GM23338 (cell line): ENCODE measurements around the gene FN1. TPM values are rescaled to one million over a fixed set of nuclear protein-coding genes. Genes with fewer than 3 reads are reported as not detected.
A peak's percentile ranks its signal among the peaks of the same experiment; 100 is the strongest.

Experiments
- ATAC-seq: fragments of 200-7000 bp; cut with Tn5 transposase; 3 replicates; pipeline ENCODE4 v1.9.1; 2020
- DNase-seq: peaks from one replicate; pipeline ENCODE4 v3.0.0-alpha.2; 2015; ENCODE audit warnings: low spot score
- H2AFZ ChIP-seq: fragments of 200-600 bp; sonication (generic); 2 replicates; pipeline ENCODE4 v1.8.0; 2016; ENCODE audit warnings: antibody characterized with exemption, mild to moderate bottlenecking, moderate library complexity
- H3F3A ChIP-seq: fragments of 200-600 bp; sonication (generic); replicated peaks from 2 replicates; pipeline ENCODE4 v1.8.0; 2017; ENCODE audit warnings: antibody characterized with exemption, mixed run types, low read depth
- H3K27ac ChIP-seq: fragments of 200-600 bp; sonication (generic); 2 replicates; pipeline ENCODE4 v1.6.1; 2016; ENCODE audit warnings: low read depth
- H3K27me3 ChIP-seq: fragments of 200-600 bp; sonication (generic); 2 replicates; pipeline ENCODE4 v1.8.0; 2016; ENCODE audit warnings: mild to moderate bottlenecking, mixed run types, moderate library complexity; ENCODE audit not compliant: insufficient read depth
- H3K36me3 ChIP-seq: fragments of 200-600 bp; sonication (generic); 2 replicates; pipeline ENCODE4 v1.8.0; 2016; ENCODE audit warnings: mild to moderate bottlenecking; ENCODE audit not compliant: insufficient read depth
- H3K4me1 ChIP-seq: fragments of 200-600 bp; sonication (generic); 2 replicates; pipeline ENCODE4 v1.8.0; 2016; ENCODE audit warnings: mild to moderate bottlenecking, moderate library complexity; ENCODE audit not compliant: insufficient read depth
- H3K4me2 ChIP-seq: fragments of 200-600 bp; sonication (generic); 2 replicates; pipeline ENCODE4 v1.7.1; 2017; ENCODE audit warnings: mixed run types
- H3K4me3 ChIP-seq: fragments of 200-600 bp; sonication (generic); 2 replicates; pipeline ENCODE4 v1.6.1; 2016; ENCODE audit warnings: mixed run types
- H3K79me2 ChIP-seq: fragments of 200-600 bp; sonication (generic); replicated peaks from 2 replicates; pipeline ENCODE4 v1.8.0; 2017; ENCODE audit warnings: mild to moderate bottlenecking; ENCODE audit not compliant: insufficient read depth
- H3K9me2 ChIP-seq: fragments of 200-600 bp; sonication (generic); 2 replicates; pipeline ENCODE4 v1.8.0; 2017; ENCODE audit not compliant: insufficient read depth
- H4K20me1 ChIP-seq: fragments of 200-600 bp; sonication (generic); replicated peaks from 2 replicates; pipeline ENCODE4 v1.8.0; 2017; ENCODE audit warnings: mild to moderate bottlenecking; ENCODE audit not compliant: insufficient read depth
- H3K27ac Mint-ChIP-seq: 2 replicates; pipeline ENCODE4 v1.8.0; 2020; ENCODE audit warnings: inconsistent platforms, mild to moderate bottlenecking, moderate library complexity, mixed read lengths
- H3K27me3 Mint-ChIP-seq: 3 replicates; pipeline ENCODE4 v1.8.0; 2022; ENCODE audit warnings: low read depth, mild to moderate bottlenecking, moderate library complexity, mixed read lengths, inconsistent platforms; ENCODE audit not compliant: insufficient read depth, poor library complexity
- H3K36me3 Mint-ChIP-seq: 3 replicates; pipeline ENCODE4 v1.8.0; 2021; ENCODE audit warnings: low read depth, mild to moderate bottlenecking, inconsistent platforms, moderate library complexity, mixed read lengths
- H3K4me1 Mint-ChIP-seq: 3 replicates; pipeline ENCODE4 v1.8.0; 2020; ENCODE audit warnings: mild to moderate bottlenecking, inconsistent platforms, mixed read lengths
- H3K4me3 Mint-ChIP-seq: 3 replicates; pipeline ENCODE4 v1.8.0; 2021; ENCODE audit warnings: moderate library complexity, mild to moderate bottlenecking, inconsistent platforms, mixed read lengths
- H3K9me3 Mint-ChIP-seq: 3 replicates; pipeline ENCODE4 v1.8.0; 2020; ENCODE audit warnings: moderate library complexity, mild to moderate bottlenecking, inconsistent platforms, mixed read lengths
- CREB1 ChIP-seq: fragments of 250-450 bp; sonication (Bioruptor Pico); IDR thresholded peaks from 2 replicates; pipeline ENCODE4 v1.5.0; 2020; ENCODE audit warnings: low read depth, mild to moderate bottlenecking, moderate library complexity
- EZH2 ChIP-seq: fragments of 200-600 bp; sonication (generic); IDR thresholded peaks from one replicate; pipeline ENCODE4 v1.8.0; 2017; ENCODE audit warnings: antibody characterized with exemption, mild to moderate bottlenecking, low read depth; ENCODE audit not compliant: unreplicated experiment
- EZH2phosphoT487 ChIP-seq: fragments of 200-600 bp; sonication (generic); IDR thresholded peaks from one replicate; pipeline ENCODE4 v1.8.1; 2018; ENCODE audit warnings: antibody characterized with exemption; ENCODE audit not compliant: unreplicated experiment
- JUNB ChIP-seq: IDR thresholded peaks from one replicate; pipeline ENCODE4 v1.6.1; 2016; ENCODE audit warnings: antibody characterized with exemption; ENCODE audit not compliant: unreplicated experiment
- NANOG ChIP-seq: IDR thresholded peaks from 2 replicates; pipeline ENCODE4 v1.6.1; 2016; ENCODE audit warnings: antibody characterized with exemption, borderline replicate concordance
- STAT1 ChIP-seq: IDR thresholded peaks from one replicate; pipeline ENCODE4 v1.6.1; 2016; ENCODE audit warnings: antibody characterized with exemption; ENCODE audit not compliant: unreplicated experiment
- ZNF114 ChIP-seq: fragments of 250-450 bp; sonication (Bioruptor Pico); IDR thresholded peaks from 2 replicates; pipeline ENCODE4 v1.5.0; 2020; ENCODE audit warnings: mild to moderate bottlenecking, moderate library complexity
- ZNF331 ChIP-seq: fragments of 250-450 bp; sonication (Bioruptor Pico); IDR thresholded peaks from 2 replicates; pipeline ENCODE4 v1.5.0; 2020; ENCODE audit warnings: low read depth, mild to moderate bottlenecking, moderate library complexity
- polyA plus RNA-seq: library from polyadenylated mRNA; unstranded; fragments of >200 nt; fragmentation: Nextera tagmentation; extraction: Ambion mirVana; gene quantifications from 2 replicates; pipeline ENCODE4 v1.2.1, GENCODE V29; 2016
- total RNA-seq: library from RNA; depleted of rRNA; stranded (reverse); fragments of >200 nt; shearing (Covaris generic); gene quantifications from 2 replicates; pipeline ENCODE4 v1.2.3, GENCODE V29; 2014
- TF ChIP-seq, protein P1 (sequence below), 2 experiments: fragments of 200-600 bp in 1 of 2; sonication (generic) in 1 of 2; conservative IDR thresholded peaks; 2 replicates each; pipeline versions ENCODE4 v1.5.1 to v1.6.1; 2016 to 2017; ENCODE audit warnings: antibody characterized with exemption in 2 of 2, low read depth in 2 of 2, mild to moderate bottlenecking in 2 of 2, moderate library complexity in 1 of 2
- TF ChIP-seq, protein P2 (sequence below): IDR thresholded peaks from 2 replicates; pipeline ENCODE4 v1.6.1; 2016; ENCODE audit warnings: antibody characterized with exemption
- TF ChIP-seq, protein P3 (sequence below): IDR thresholded peaks from one replicate; pipeline ENCODE4 v1.6.1; 2018; ENCODE audit warnings: antibody characterized with exemption; ENCODE audit not compliant: unreplicated experiment

Gene FN1
- total and polyA plus RNA-seq, 2 experiments from 2014 or later = 79.6 to 255 TPM

- H3K36me3 Mint-ChIP-seq = peaks cover 16% of the 10 kb centered on the region; the same call in 2 of the 3 replicates
- no peaks in the 10 kb centered on the region for H3K9me2 ChIP-seq
- 0 out of 2 replicates have a peak, but pooled peaks cover 5% of the 10 kb centered on the region for H3F3A ChIP-seq
- peaks cover 13% of the 10 kb centered on the region; the same call in 1 of the 2 replicates for H3K36me3 ChIP-seq
- ATAC-seq = peak; percentile 51; the same call in 2 of the 3 replicates
- DNase-seq = peak; percentile 11
- no peaks in the 10 kb centered on the region for H3K27me3 ChIP-seq
- H3K27me3 Mint-ChIP-seq = no peaks in the 10 kb centered on the region
- no peak overlapping the region for H2AFZ ChIP-seq
- H3K27ac Mint-ChIP-seq = no peak overlapping the region
- H3K79me2 ChIP-seq = no peaks in the 10 kb centered on the region
- no peaks in the 10 kb centered on the region for H3K4me1 ChIP-seq
- H4K20me1 ChIP-seq = no peaks in the 10 kb centered on the region; the same call in none of the 2 replicates
- no peak overlapping the region for H3K27ac ChIP-seq
- H3K4me3 ChIP-seq = no peak overlapping the region
- peaks cover 13% of the 10 kb centered on the region for H3K4me1 Mint-ChIP-seq
- no peaks in the 10 kb centered on the region for H3K9me3 Mint-ChIP-seq
- no peak overlapping the region for H3K4me2 ChIP-seq
- TF ChIP-seq, protein P1, sequence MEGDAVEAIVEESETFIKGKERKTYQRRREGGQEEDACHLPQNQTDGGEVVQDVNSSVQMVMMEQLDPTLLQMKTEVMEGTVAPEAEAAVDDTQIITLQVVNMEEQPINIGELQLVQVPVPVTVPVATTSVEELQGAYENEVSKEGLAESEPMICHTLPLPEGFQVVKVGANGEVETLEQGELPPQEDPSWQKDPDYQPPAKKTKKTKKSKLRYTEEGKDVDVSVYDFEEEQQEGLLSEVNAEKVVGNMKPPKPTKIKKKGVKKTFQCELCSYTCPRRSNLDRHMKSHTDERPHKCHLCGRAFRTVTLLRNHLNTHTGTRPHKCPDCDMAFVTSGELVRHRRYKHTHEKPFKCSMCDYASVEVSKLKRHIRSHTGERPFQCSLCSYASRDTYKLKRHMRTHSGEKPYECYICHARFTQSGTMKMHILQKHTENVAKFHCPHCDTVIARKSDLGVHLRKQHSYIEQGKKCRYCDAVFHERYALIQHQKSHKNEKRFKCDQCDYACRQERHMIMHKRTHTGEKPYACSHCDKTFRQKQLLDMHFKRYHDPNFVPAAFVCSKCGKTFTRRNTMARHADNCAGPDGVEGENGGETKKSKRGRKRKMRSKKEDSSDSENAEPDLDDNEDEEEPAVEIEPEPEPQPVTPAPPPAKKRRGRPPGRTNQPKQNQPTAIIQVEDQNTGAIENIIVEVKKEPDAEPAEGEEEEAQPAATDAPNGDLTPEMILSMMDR (conservative IDR thresholded peaks at IDR 0.05; ENCODE audit: low read depth in 2 of 2) = no peak
- no peak for TF ChIP-seq EZH2
- TF ChIP-seq, protein P2, sequence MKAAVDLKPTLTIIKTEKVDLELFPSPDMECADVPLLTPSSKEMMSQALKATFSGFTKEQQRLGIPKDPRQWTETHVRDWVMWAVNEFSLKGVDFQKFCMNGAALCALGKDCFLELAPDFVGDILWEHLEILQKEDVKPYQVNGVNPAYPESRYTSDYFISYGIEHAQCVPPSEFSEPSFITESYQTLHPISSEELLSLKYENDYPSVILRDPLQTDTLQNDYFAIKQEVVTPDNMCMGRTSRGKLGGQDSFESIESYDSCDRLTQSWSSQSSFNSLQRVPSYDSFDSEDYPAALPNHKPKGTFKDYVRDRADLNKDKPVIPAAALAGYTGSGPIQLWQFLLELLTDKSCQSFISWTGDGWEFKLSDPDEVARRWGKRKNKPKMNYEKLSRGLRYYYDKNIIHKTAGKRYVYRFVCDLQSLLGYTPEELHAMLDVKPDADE = no peak
- TF ChIP-seq ZNF114 (CRISPR knock-in tag) = no peak
- TF ChIP-seq CREB1 (CRISPR knock-in tag) = no peak
- TF ChIP-seq ZNF331 (CRISPR knock-in tag) = no peak
- no peak for TF ChIP-seq EZH2phosphoT487
- TF ChIP-seq, protein P3, sequence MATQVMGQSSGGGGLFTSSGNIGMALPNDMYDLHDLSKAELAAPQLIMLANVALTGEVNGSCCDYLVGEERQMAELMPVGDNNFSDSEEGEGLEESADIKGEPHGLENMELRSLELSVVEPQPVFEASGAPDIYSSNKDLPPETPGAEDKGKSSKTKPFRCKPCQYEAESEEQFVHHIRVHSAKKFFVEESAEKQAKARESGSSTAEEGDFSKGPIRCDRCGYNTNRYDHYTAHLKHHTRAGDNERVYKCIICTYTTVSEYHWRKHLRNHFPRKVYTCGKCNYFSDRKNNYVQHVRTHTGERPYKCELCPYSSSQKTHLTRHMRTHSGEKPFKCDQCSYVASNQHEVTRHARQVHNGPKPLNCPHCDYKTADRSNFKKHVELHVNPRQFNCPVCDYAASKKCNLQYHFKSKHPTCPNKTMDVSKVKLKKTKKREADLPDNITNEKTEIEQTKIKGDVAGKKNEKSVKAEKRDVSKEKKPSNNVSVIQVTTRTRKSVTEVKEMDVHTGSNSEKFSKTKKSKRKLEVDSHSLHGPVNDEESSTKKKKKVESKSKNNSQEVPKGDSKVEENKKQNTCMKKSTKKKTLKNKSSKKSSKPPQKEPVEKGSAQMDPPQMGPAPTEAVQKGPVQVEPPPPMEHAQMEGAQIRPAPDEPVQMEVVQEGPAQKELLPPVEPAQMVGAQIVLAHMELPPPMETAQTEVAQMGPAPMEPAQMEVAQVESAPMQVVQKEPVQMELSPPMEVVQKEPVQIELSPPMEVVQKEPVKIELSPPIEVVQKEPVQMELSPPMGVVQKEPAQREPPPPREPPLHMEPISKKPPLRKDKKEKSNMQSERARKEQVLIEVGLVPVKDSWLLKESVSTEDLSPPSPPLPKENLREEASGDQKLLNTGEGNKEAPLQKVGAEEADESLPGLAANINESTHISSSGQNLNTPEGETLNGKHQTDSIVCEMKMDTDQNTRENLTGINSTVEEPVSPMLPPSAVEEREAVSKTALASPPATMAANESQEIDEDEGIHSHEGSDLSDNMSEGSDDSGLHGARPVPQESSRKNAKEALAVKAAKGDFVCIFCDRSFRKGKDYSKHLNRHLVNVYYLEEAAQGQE = no peak
- no peak for TF ChIP-seq JUNB
- no peak for TF ChIP-seq STAT1
- TF ChIP-seq NANOG = no peak
- no peak overlapping the region for H3K4me3 Mint-ChIP-seq
Observed at GRCh38 chr2:215356948-215357461, 78.9 kb downstream of the FN1 start.
